ENCODE results near the gene B4GALNT3. TPM values are rescaled to one million over a fixed set of nuclear protein-coding genes. Genes with fewer than 3 reads are reported as not detected.

B4GALNT3 gene
- total RNA-seq, 1 experiment from 2014 or later: 23.3 TPM

DNA sequence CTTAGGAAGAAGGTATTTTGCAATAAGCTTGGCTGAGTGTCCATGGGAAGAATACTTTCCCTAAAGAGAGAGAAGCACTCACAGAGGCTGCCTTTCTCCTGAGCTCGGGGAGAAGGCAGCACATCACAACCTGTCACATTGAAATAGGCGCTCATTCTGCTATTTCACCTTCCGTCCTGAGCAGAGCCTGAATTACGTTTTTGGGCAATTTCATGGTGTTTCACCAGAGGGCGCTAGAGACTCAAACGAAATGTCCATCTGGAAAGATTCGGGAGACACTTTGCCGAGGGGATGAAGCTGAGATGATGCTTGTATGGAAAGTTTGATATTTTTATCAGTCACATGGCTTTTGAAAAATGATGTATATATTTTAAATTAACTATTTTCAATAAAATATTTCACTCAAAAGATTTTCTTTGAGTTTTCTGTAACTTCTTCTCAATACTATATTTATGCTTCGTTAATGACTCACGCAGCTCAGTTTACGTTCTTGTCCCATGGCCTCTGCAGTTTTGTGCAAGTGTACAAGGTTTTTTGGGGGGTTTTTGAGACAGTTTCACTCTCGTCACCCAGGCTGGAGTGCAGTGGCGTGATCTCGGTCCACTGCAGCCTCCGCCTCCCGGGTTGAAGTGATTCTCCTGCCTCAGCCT, 17.4 kb upstream of the B4GALNT3 start:
- no peak overlapping the region for H3K4ac ChIP-seq (ENCODE audit: low read depth, low read length)
- H2BK5ac ChIP-seq (ENCODE audit: insufficient read length, low read length): no peak overlapping the region
- no peak overlapping the region for H3K27ac ChIP-seq (ENCODE audit: insufficient read length, low read depth, low read length)
- no peaks in the 10 kb centered on the region for H3K79me1 ChIP-seq (ENCODE audit: insufficient read depth, low read depth, low read length, poor library complexity, severe bottlenecking)
- H3K79me2 ChIP-seq (ENCODE audit: insufficient read depth, low read length): no peaks in the 10 kb centered on the region
- H3K4me1 Mint-ChIP-seq: no peaks in the 10 kb centered on the region
- H3T11ph ChIP-seq (ENCODE audit: low read length): no peak overlapping the region
- TF ChIP-seq, protein P1, sequence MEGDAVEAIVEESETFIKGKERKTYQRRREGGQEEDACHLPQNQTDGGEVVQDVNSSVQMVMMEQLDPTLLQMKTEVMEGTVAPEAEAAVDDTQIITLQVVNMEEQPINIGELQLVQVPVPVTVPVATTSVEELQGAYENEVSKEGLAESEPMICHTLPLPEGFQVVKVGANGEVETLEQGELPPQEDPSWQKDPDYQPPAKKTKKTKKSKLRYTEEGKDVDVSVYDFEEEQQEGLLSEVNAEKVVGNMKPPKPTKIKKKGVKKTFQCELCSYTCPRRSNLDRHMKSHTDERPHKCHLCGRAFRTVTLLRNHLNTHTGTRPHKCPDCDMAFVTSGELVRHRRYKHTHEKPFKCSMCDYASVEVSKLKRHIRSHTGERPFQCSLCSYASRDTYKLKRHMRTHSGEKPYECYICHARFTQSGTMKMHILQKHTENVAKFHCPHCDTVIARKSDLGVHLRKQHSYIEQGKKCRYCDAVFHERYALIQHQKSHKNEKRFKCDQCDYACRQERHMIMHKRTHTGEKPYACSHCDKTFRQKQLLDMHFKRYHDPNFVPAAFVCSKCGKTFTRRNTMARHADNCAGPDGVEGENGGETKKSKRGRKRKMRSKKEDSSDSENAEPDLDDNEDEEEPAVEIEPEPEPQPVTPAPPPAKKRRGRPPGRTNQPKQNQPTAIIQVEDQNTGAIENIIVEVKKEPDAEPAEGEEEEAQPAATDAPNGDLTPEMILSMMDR (conservative IDR thresholded peaks at IDR 0.05): peak; percentile 86
- no peak overlapping the region for H3K18ac ChIP-seq (ENCODE audit: insufficient read length, low read depth, low read length)
- no peak overlapping the region for H4K8ac ChIP-seq (replicated peaks; ENCODE audit: insufficient read length, low read depth, low read length)
- DNase-seq: peak; percentile 74
- no peak overlapping the region for H3K56ac ChIP-seq (ENCODE audit: insufficient read length, low read depth, low read length)
- no peak overlapping the region for H3K4me2 ChIP-seq (ENCODE audit: insufficient read depth, insufficient read length, low read length)
- H3K36me3 Mint-ChIP-seq (ENCODE audit: insufficient read depth in 1 of 3, low read depth in 3 of 3): peaks cover 27 to 51% (median 45%) of the 10 kb centered on the region in 3 experiments; a peak in 6 of 7 replicates
- H3K4me3 Mint-ChIP-seq: no peak overlapping the region
- no peak overlapping the region for H2AFZ ChIP-seq (ENCODE audit: low read length)
- H3K23me2 ChIP-seq (ENCODE audit: insufficient read length, low read depth, low read length, poor library complexity, severe bottlenecking): no peaks in the 10 kb centered on the region
- no peaks in the 10 kb centered on the region for H3K27me3 Mint-ChIP-seq (ENCODE audit: low read depth)
- H3K4me1 ChIP-seq (ENCODE audit: insufficient read depth, low read length): no peaks in the 10 kb centered on the region
- no peaks in the 10 kb centered on the region for H3K9me3 ChIP-seq (ENCODE audit: control insufficient read depth, low read depth, low read length)
- no peak overlapping the region for H3K14ac ChIP-seq (ENCODE audit: insufficient read depth, low read length)
- H2BK20ac ChIP-seq (ENCODE audit: low read depth, low read length, poor library complexity, severe bottlenecking): no peak overlapping the region
- no peak overlapping the region for H2AK5ac ChIP-seq (ENCODE audit: insufficient read length, low read length)
- WGBS (ENCODE audit: extremely low coverage, insufficient read length, low lambda C conversion rate): no CpG with 5 or more reads among the region's 16 CpGs
- no peak overlapping the region for H2BK120ac ChIP-seq (ENCODE audit: low read depth, low read length, poor library complexity, severe bottlenecking)
- no peak overlapping the region for H3K23ac ChIP-seq (ENCODE audit: insufficient read length, low read depth, low read length)
- H3K27ac Mint-ChIP-seq: 0 out of 7 replicates have a peak overlapping the region, but pooled peaks of 1 of the 3 experiments have one; percentile 19
- peaks cover 0 to 3% of the 10 kb centered on the region in 2 experiments; a peak in 2 of 5 replicates for H3K9me3 Mint-ChIP-seq
- no peaks in the 10 kb centered on the region for H3K27me3 ChIP-seq (ENCODE audit: insufficient read depth, low read length)
- no peak overlapping the region for H4K5ac ChIP-seq (ENCODE audit: insufficient read length, low read depth, low read length)
- no peak overlapping the region for H4K91ac ChIP-seq (ENCODE audit: insufficient read length, low read depth, low read length)
- no peak overlapping the region for H3K9ac ChIP-seq (ENCODE audit: extremely low read depth, insufficient read length, low read length)
- H2BK12ac ChIP-seq (ENCODE audit: insufficient read length, low read depth, low read length): no peak overlapping the region
- no peak overlapping the region for H2BK15ac ChIP-seq (ENCODE audit: low read depth, low read length)
- H4K20me1 ChIP-seq (ENCODE audit: control insufficient read depth, insufficient read depth, insufficient read length): no peaks in the 10 kb centered on the region

All from H9 (cell line).